Measurements from ENCODE around the gene SPTLC2.
"Not testable (repeated sequence)": the region's sequence is repeated elsewhere in the genome, so short reads cannot be mapped to it uniquely, and the experiment has no call there.

SPTLC2 gene

DNA sequence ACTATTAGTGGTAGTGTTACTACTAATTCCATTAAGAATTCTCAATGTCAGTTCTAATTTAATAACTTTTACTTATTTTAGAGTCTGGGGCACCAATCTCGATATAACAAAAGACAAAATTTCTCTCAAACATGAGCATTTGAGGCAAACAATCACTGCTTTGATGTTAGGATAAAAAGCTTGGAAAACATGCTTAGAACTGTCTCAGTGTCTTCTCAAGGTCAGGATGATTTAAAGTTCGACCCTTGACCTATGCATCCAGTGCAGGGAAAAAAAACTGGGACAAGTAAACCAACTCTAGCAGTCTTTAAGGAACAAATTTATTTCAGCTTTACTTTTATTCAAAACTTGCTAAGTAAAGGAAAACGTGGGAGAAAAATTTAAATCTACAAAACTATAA, 31.1 kb downstream of the SPTLC2 start:
- no peak for DNase-seq

DNA sequence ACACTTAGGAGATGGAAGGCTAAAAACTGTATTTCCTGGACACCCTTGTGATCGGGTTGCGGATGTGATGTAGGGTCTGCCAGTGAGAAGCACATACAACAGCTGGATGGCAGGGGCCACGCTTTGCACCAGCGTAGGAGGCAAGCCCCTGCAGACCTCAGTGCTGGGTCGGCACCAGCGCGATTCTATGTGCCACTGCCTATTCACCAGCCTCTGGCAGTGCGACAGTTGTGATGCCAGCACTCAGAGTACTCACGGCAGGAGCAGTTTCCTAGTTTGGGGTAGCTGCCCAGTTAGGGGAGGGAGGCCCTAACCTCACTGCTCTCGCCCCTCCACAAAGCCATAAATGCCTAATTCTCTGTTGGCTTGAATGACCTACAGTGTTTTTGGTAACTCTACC, 31.6 kb downstream of the SPTLC2 start:
- no peak for DNase-seq

DNA sequence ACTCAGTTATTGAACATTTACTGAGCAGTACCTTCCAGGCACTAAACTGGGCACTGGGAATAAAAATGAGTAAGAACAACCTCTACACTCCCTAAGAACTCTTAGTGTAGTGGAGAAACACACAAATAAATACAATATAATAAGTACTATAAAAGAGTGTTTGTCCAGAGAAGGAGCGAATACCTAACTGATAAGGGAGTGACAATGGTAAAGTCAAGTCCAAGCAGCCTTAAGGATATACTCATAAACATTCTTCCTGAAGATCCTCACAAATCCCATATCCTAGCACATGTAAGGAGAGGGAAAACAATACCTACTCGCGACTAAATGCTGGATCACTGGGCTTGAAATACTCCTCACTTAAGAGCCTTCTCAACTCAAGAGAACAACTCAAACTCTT, 32.8 kb downstream of the SPTLC2 start:
- no peak for DNase-seq

DNA sequence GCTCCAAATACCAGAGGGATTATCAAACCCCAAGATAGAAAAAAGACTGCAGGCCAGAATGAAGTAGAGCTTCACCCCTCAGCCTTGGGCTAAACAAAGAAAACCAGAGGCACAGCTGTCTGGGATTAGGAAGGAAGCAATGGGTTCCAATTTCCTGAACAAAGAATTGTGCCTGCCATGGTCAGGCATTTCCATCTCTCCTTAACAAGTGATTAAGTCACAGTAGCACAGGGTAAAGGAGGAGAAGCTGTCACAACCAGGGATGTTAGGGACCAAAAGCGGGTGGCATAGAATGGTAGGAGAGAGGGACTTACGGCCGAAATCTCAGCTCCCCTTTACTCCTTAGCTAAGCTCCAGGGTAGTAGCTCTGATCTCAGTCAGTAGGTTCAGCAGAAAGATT, 33.9 kb downstream of the SPTLC2 start:
- DNase-seq = no peak

DNA sequence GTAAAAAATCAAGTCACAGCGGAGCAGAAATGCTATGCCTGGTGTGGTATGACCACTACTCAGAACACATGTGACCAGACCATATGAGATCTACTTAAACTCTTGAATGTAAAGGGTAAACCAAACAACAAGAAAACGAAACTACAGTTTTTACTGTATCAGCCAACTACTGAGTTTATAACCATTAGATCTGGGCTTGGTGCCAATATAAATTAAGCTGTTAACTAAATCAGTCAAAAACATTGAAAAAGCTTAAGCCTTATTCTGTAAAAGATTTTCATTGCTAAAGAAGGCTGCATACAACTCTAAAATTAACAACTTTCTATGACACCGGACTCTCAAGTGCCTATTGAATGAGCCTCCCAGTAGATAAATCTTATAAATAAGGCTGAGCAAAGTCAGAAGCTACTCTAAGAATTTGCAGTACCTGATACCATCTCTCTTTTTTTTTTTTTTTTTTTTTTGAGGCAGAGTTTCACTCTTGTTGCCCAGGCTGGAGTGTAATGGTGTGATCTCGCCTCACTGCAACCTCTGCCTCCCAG, 35.4 kb downstream of the SPTLC2 start:
- no peak for DNase-seq

DNA sequence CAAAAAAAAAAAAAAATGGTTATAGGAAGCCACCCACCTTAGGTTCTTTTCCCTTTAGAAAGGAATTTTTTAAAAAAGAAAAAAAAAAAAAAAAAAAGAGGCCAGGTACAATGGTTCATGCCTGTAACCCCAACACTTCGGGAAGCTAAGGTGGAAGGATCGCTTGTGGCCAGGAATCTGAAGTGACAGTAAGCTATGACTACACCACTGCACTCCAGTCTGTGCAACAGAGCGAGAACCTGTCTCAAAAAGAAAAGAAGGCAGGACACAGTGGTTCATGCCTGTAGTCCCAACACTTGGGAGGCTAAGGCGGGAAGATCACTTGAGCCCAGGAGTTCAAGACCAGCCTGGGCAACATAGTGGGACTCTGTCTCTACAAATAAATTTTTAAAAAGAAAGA, 36.0 kb downstream of the SPTLC2 start:
- no peak for DNase-seq

DNA sequence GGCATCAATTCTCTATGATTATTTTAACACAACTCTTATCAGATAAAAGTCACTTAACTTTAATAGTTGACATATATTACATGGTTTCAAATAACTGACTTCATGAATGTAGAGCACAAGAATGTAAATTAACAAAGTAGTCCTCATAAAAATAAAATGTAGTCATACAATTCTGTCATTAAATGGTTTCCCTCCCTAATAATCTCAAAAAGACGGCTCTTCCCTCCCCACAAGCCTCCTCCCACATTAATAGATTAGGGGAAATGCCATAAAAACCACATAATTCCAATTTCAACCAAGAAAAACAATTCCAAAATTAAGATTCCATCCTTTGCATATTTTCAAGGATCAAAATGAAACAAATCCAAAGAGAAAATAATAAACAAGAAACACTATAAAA, 36.7 kb downstream of the SPTLC2 start:
- no peak for DNase-seq

DNA sequence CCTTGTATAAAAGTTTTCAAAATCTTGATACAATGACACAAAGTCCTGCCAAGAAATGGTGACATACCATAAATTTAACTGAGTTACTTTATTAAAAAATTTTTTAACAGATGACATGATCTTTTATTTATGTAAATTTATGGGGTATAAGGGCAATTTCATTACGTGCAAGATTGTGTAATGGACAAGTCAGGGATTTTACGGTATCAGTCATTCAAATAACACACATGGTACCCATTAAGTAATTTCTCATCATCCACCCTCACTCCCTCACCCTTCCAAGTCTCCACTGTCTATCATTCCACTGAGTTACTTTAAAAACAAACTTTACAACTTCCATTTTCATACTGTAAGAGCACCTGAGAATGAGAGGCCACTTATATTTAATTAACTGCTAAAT, 37.4 kb downstream of the SPTLC2 start:
- DNase-seq = no peak

DNA sequence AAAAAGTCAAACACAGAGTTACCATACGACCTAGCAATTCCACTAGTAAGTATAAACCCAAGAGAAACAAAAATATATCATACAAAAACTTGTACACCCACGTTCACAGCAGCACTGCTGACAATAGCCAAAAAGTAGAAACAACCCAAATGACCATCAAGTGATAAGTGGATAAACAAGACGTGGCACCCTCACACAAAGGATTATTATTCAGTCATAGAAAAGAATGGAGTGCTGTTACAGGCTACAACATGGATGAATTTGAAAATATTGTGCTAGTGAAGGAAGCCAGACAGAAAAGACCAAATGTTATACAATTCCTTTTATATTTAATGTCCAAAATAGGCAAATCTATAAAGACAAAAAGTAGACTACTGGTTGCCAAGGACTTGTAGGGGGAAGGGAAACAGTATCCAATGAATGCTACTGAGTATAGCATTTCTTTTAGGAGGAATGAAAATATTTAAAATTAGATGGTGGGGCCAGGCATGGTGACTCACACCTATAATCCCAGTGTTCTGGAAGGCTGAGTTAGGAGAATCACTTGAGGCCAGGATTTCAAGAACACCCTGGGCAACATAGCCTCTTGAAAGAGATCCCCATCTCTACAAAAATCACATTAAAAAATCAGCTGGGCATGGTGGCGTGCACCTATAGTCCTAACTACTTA, 41.9 kb downstream of the SPTLC2 start:
- no peak for DNase-seq

DNA sequence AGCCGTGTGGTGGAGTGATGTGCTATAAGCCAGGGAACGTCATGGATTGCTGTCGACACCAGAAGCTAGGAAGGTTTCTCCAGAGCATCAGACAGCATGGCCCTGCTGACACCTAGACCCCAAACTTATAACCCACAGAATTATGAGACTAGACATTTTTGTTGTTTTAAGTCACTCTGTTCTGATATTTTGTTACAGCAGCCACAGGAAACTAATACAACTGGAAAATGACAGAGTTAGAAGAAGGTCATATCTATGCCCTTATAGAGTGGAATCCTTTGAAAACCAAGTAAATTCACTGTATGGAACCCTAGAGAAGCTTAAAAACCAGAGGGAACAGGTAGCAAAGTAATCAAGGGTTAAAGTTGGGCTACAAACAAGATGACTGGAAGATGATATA, 42.5 kb downstream of the SPTLC2 start:
- DNase-seq = no peak

DNA sequence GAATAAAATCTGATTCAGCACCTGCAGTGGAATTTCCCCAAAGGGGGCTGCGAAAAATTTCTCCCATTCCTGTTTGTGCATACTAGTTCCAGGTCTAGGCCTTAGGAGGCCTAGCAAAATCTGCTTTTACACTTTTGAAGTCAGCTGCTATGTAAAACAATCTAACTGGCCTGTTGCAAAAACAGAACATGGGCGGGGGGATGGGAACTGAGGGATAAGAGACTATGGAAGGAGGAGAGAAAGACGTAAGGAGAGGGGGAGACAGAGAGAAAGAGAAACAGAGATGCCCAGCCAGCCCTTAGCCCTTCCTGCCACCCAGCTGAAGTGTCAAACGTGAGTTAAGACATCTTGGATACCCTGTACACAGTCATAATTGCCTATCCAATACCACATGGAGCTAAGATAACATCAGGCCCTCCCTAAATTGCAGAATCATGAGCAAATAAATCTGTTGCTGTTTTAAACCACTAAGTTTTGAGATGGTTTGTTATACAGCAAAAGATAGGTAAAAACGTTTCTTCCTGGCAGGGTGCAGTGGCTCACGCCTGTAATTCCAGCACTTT, 45.6 kb downstream of the SPTLC2 start:
- DNase-seq = no peak

DNA sequence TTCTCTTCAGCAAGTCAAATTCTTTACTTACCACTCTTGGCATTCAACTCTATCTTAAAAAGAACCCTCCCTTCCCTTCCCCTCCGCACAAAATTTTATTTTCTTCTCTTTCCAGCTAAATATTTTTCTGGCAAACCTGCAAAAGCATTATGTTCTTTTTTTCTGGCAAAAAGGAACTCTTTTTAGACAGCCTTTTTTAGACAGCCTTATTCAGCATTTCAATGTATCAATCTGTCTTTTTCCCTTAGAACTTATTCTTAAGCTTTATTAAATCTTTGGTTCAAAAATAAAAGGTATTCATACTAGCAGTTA, 50.5 kb downstream of the SPTLC2 start:
- DNase-seq = no peak

DNA sequence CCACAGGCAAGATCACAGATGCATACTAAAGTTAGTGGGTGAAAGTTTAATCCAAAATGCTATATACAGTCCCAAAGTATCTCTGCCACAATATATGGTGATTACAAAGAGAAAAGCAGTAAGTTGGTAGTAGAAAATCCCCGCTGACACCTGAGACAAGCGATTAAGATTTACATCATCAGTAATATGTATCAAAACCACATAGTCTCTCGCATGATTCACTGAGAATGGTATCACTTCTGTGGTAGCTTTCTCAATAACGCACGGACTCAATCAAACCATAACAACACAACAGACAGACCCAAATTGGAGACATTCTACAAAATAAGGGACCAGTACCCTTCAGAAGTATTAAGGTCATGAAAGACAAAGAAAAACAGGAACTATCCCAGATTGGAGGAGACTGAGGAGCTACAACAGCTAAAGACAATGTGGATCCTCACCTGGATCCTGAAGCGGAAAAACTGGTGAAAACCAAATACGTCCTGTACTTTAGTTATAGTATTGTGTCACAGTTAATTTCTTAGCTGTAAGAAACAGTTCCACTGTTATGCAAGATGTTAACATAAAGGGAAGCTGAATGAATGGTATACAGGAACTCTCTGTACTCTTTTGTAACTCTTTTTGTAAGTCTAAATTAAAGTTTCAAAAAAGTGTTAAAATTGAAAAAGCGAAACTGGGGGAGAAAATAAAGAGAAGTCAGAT, 51.0 kb downstream of the SPTLC2 start:
- DNase-seq = no peak

DNA sequence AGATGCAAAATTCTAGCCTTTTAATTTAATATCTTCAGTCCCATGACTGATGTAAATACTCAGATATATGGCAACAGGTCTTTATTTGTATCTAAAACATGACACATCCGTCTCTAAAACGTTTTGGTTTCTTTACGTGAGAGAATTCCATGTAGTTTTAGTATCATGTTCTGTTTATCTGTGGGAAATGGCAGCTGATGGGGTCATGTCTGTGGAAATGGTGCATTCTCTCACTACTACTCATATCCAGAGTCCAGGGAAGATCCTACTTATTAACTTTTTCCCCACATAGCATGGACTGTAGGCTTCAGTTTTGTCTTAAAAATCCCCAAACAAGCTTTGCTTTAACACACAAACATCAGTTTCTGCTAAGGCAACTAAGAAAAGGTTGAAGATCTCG, 53.8 kb downstream of the SPTLC2 start:
- no peak for DNase-seq

DNA sequence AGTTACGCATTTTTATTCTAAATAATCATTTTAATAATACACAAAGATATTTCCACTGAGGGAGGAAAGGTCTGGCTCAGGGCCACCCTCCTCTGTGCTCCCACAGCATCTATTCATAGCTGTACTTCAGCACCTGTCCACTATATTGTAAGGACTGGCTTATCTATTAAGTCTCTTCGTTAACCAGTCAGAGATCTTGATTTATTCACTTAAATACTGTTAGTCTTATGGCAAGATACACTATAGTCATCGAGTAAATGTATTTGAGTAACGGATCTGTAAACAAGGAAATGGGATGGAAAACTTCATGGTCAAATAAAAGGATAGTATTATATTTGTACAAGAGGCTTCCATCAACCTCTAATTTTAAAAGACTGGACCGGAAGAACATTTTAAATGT, 54.6 kb downstream of the SPTLC2 start:
- DNase-seq = no peak

DNA sequence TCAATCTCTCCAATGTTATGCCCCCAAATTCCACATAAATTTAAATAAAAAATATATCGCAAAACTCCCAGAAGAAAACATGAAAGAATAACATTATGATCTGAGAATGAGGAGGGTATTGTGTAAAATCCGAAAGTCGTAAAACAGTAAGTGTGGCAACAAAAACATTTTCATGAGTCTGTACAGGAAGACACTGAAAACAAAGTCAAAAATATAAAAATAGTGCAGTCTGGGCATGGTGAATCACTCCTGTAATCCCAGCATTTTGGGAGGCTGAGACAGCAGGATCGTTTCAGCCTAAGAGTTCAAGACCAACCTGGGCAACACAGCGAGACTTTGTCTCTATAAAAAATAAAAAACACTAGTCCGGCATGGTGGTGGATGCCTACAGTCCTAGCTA, 57.1 kb downstream of the SPTLC2 start:
- no peak for DNase-seq

DNA sequence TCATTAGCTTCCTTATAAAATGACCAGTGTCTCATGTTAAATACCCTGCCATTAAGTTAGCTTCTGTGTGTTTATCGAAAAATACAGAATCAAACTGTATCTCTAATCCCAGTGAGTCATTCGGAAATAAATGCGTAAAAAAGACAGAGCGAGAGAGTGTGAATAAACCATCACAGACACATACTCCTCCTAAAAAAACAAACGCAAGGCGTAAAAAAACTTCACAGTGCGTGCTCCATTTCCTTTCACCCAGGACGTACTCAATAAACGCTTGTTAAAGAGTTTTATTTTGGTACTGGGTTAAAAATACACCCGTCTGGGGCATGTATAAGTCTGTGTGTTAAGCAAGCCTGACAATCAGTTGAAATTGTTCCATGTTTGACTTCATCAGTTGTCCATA, 59.0 kb downstream of the SPTLC2 start:
- no peak for DNase-seq

DNA sequence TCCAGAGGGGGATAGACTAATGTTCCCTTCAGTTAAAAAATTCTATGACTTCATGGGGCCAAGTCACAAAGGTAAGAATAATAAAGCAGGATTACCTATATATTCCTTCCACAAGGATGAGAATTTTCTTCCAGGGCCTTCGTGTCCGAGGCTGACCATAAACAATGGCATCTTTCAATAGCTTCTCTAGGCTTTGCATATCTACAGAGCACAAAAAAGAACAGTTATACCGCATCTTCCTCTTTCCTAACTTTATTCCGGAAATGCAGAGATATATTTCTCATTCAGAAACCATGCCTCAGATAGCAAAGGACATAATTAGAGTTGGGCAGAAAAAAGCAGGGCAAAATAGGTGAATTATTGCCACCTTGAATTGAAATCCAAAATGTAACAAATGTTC, 59.5 kb downstream of the SPTLC2 start:
- no peak for DNase-seq

DNA sequence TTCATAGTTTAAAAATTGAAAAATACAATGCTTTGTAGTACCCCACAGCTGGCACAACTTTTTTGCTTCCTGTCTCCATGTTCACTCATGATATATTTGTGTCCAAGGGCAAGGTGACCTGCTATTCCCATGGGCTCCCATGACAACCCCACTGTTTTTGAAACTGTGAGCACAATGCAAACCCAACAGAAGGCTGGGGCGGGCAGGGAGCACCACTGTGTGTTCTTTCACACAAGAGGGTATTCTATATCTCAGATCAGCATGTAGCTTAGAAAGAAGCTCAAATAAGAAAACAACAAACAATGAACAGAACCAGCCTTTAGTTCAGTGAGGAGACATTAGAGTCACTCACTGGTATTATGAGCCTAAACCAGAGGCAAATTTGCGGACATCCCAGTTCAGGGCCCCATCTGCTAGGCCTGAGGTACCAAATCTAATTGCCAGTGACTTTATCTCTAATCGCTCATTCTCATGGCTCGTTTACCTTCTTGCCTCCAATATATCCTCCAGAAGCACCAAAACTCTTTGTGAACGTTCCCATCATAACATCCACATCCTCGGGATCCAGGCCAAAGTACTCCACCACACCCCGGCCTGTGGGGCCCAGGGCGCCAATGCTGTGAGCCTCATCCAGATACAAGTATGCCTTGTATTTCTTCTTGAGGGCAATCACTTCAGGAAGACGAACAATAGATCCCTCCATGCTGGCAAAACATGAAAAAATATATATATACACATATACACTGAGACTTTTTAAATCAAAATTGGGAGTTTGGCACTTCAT, 61.4 kb downstream of the SPTLC2 start:
- DNase-seq = no peak

DNA sequence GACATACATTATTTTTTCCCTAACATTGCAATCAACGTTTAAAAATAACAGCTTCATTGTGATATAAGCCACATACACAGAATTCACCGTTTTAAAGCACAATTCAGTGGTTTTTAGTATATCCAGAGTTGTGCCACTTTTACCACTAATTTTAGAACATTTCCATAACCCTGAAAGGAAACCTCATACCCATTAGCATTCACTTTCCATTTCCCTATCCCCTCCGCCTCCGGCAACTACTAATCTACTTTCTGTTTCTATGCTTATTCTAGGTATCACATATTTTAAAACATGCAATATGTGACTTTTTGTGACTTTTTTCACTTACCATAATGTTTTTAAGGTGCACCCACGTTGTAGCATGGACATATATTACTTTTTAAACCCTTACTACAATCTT, 62.2 kb downstream of the SPTLC2 start:
- no peak for DNase-seq

DNA sequence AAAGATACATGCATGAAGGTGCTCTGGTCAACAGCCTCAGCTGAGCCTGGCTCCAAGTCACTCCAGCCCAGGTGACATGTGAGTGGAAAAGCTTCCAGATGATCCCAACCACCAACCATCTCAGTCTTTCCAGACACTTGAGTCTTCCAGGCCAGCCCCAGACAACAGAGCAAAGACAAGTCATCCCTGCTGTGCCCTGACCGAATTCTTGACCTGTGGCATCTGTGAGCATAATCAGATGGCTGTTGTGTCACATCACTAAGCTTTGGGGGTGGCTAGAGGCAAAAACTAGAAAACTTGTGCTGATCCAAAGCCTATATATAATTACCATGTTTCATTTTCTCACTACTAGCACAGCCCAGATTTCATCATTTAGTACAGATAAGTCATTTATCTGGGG, 67.0 kb downstream of the SPTLC2 start:
- DNase-seq = no peak

DNA sequence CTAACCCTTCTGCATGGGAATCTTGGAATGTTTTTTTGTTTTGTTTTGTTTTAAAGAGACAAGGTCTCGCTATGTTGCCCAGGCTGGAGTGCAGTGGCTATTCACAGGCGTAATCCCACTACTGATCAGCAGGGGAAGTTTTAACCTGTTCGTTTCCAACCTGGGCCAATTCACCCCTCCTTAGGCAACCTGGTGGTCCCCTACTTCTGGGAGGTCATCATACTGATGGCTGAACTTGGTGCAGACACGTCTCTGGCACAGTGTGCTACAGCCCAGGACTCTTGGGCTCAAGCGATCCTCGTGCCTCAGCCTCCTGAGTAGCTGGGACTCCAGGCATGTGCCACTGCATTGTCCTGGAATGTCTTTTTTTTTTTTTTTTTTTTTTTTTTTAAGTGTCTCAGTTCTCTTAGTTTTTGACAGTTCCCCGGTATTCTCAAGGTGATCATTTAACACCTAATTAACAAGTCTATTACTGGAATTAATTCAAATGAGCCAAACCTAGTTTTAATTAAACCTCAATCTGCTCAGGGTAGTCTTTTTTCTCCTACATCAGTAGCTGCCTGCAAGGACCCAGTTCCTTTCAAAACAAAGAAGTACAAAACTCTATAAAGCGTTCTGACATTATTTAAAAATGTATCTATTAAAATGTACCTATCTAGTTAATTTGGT, 68.8 kb downstream of the SPTLC2 start:
- no peak for DNase-seq

DNA sequence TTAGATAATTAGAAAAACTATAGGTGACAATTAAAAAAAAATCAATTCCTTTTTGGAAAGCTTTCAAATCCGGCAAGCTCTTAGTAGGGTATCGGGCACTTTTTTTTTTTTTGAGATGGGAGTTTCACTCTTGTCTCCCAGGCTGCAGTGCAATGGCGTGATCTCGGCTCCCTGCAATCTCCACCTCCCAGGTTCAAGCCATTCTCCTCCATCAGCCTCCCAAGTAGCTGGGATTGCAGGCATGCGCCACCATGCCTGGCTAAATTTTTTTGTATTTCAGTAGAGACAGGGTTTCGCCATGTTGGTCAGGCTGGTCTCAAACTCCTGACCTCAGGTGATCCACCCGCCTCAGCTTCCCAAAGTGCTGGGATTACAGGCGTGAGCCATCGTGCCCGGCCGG, 71.3 kb downstream of the SPTLC2 start:
- not testable (repeated sequence) for DNase-seq
